Esophagus muscularis mucosa (tissue), 4 donors: ENCODE data around the gene EEF1E1. TPM values are rescaled to one million over a fixed set of nuclear protein-coding genes. Genes with fewer than 3 reads are reported as not detected.

Experiments used
- DNase-seq: peaks from one replicate; pipeline ENCODE4 v3.0.0-alpha.2; 2017; ENCODE audit errors: extremely low spot score
- H3K27ac ChIP-seq, 4 donors: fragments of 200-600 bp; sonication (generic); replicated peaks in 1 of 4; 1 replicate in 3 of 4; 2 replicates in 1 of 4; pipeline ENCODE4 v1.5.1; 2016 to 2019; ENCODE audit warnings: mild to moderate bottlenecking in 1 of 4
- H3K27me3 ChIP-seq, 4 donors: fragments of 200-600 bp; sonication (generic); one replicate each; pipeline versions ENCODE4 v1.5.1 to v1.6.0; 2016 to 2019
- H3K36me3 ChIP-seq, 4 donors: fragments of 200-600 bp; sonication (generic); one replicate each; pipeline ENCODE4 v1.5.1; 2016 to 2019
- H3K4me1 ChIP-seq, 4 donors: fragments of 200-600 bp; sonication (generic); one replicate each; pipeline ENCODE4 v1.5.1; 2016 to 2019
- H3K4me3 ChIP-seq, 4 donors: fragments of 200-600 bp; sonication (generic); 1 replicate in 2 of 4; 2 replicates in 2 of 4; pipeline ENCODE4 v1.5.1; 2016 to 2019; ENCODE audit warnings: mild to moderate bottlenecking in 4 of 4, moderate library complexity in 1 of 4
- H3K9me3 ChIP-seq, 4 donors: fragments of 200-600 bp; sonication (generic); 1 replicate in 3 of 4; 2 replicates in 1 of 4; pipeline ENCODE4 v1.5.1; 2016 to 2019
- CTCF ChIP-seq, 3 experiments: fragments of 200-600 bp in 2 of 3; fragments of 450-650 bp in 1 of 3; sonication (generic) in 2 of 3; IDR thresholded peaks; one replicate each; pipeline ENCODE4 v1.5.1; 2017 to 2019; ENCODE audit warnings: antibody characterized with exemption in 3 of 3, mild to moderate bottlenecking in 2 of 3, moderate library complexity in 1 of 3
- EP300 ChIP-seq: sonication (generic); formaldehyde crosslinking; IDR thresholded peaks from one replicate; pipeline ENCODE4 v1.6.1; 2017; ENCODE audit warnings: antibody characterized with exemption
- POLR2A ChIP-seq: fragments of 450-650 bp; IDR thresholded peaks from one replicate; pipeline ENCODE4 v1.6.1; 2017; ENCODE audit warnings: antibody characterized with exemption, moderate library complexity, mild to moderate bottlenecking, low read depth
- POLR2AphosphoS5 ChIP-seq, 2 donors: sonication (generic); formaldehyde crosslinking; IDR thresholded peaks; one replicate each; pipeline ENCODE4 v1.6.1; 2017; ENCODE audit warnings: antibody characterized with exemption in 2 of 2
- WGBS: methylation state at CpG from one replicate; pipeline ENCODE4 v1.1.5; 2018; 5-methylcytosine and 5-hydroxymethylcytosine counted together
- intact Hi-C: fragments of 100-400 bp; cut with DNase I; formaldehyde crosslinking; loops from one replicate; pipeline ENCODE4 v1.15.1; 2023
- total RNA-seq, 4 donors: library from RNA; depleted of rRNA; stranded (reverse); fragments of >200 nt; gene quantifications; one replicate each; pipeline versions ENCODE4 v1.1.0 to v1.2.1, GENCODE V29; 2016

EEF1E1 gene
- total RNA-seq, 4 donors from 2014 or later = 25.2 to 45.2 (median 37.1) TPM

DNA sequence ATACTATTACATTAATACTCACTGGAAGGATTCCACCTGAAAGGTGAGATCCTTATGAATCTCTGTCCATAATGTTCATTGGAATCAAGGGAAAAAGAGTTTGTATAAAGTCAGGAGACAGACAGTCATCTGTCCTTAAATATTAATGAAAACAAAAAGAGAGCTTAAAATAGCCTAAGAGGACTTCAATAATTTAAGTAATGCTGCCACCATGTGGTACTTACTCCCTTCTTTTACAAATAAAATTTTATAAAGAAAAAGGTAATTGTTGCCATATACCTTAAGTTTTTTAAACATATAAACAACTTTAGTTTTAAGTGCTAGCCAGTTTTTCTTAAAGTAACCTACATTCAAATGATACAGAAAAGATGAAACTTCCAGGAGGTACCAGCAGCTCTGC lies 43.2 kb downstream of the EEF1E1 start:
- no peak for DNase-seq
- no peaks in the 10 kb centered on the region for H3K27me3 ChIP-seq
- no peak overlapping the region for H3K27ac ChIP-seq
- peaks cover 0 to 22% (median 12%) of the 10 kb centered on the region in 4 donors for H3K4me1 ChIP-seq
- TF ChIP-seq EP300 (no peak), CTCF (IDR thresholded peaks at IDR 0.05) (peak; percentile 29 to 39 (median 35)), POLR2AphosphoS5 (IDR thresholded peaks at IDR 0.05) (no peak), POLR2A (no peak)
- no peak overlapping the region for H3K4me3 ChIP-seq
- peaks cover 9 to 45% (median 25%) of the 10 kb centered on the region in 4 donors for H3K36me3 ChIP-seq
- H3K9me3 ChIP-seq = no peaks in the 10 kb centered on the region
- intact Hi-C loops = loop anchor here (5.0 kb wide), 1 partner anchor 337 kb away; no protein-coding TSS in a partner anchor

GRCh38 chr6:8057793-8058192 lies 44.6 kb downstream of the EEF1E1 start:
- DNase-seq = no peak
- intact Hi-C loops = loop anchor here (5.0 kb wide), 1 partner anchor 335 kb away; no protein-coding TSS in a partner anchor
- no peaks in the 10 kb centered on the region for H3K9me3 ChIP-seq
- H3K4me3 ChIP-seq = no peak overlapping the region
- no peak overlapping the region for H3K27ac ChIP-seq
- no peaks in the 10 kb centered on the region for H3K27me3 ChIP-seq
- peaks cover 9 to 45% (median 25%) of the 10 kb centered on the region in 4 donors for H3K36me3 ChIP-seq
- TF ChIP-seq POLR2A (no peak), CTCF (IDR thresholded peaks at IDR 0.05) (no peak), EP300 (no peak), POLR2AphosphoS5 (IDR thresholded peaks at IDR 0.05) (no peak)
- WGBS = 75% methylated on average over 3 of the region's 3 CpGs
- peaks cover 0 to 12% (median 3%) of the 10 kb centered on the region in 4 donors for H3K4me1 ChIP-seq

DNA sequence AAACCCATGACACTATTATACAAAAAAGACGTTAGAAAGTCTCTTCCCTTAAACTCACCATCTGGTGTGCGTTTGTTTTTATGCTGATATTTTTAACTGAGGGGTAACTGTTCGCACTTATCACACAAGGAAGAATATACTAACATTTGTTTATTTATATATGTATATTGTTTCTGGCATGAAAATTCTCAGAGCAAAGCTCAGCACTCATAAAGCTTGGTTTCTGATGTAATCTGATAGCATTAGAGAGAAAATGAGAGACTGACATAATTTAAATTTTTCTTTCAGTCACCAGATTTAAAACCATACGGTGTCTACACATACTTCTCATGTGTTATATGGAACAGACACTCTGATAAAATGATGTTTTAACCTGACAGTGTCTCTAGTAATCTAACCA lies 45.1 kb downstream of the EEF1E1 start:
- DNase-seq = no peak
- WGBS = 88% methylated on average over 4 of the region's 4 CpGs
- Histone ChIP-seq H3K36me3 (peaks cover 9 to 45% (median 25%) of the 10 kb centered on the region in 4 donors), H3K27me3 (no peaks in the 10 kb centered on the region), H3K4me3 (no peak overlapping the region), H3K4me1 (peaks cover 0 to 8% (median 1%) of the 10 kb centered on the region in 4 donors), H3K9me3 (no peaks in the 10 kb centered on the region), H3K27ac (no peak overlapping the region)
- intact Hi-C loops = loop anchor here (5.0 kb wide), 1 partner anchor 335 kb away; no protein-coding TSS in a partner anchor
- TF ChIP-seq EP300 = no peak
- TF ChIP-seq POLR2AphosphoS5 (IDR thresholded peaks at IDR 0.05) = no peak
- TF ChIP-seq CTCF (IDR thresholded peaks at IDR 0.05) = no peak

GRCh38 chr6:8054276-8054675 lies 48.1 kb downstream of the EEF1E1 start:
- Histone ChIP-seq H3K4me3 (no peak overlapping the region), H3K27me3 (no peaks in the 10 kb centered on the region), H3K27ac (no peak overlapping the region), H3K9me3 (no peaks in the 10 kb centered on the region), H3K4me1 (peaks cover 0 to 5% (median 1%) of the 10 kb centered on the region in 4 donors), H3K36me3 (peaks cover 0 to 26% (median 8%) of the 10 kb centered on the region in 4 donors)
- 93% methylated on average over 2 of the region's 2 CpGs for WGBS
- no peak for DNase-seq
- TF ChIP-seq POLR2AphosphoS5 (IDR thresholded peaks at IDR 0.05) = no peak
- TF ChIP-seq POLR2A = no peak
- TF ChIP-seq CTCF (IDR thresholded peaks at IDR 0.05) = no peak
- no peak for TF ChIP-seq EP300
- intact Hi-C loops = no loop called here
